GM11168 (cell line): ENCODE measurements around the gene ADGRG7.

Experiments
- in situ Hi-C: fragments of 300-500 bp; cut with MboI; formaldehyde crosslinking; loops from one replicate; pipeline ENCODE4 v1.12.0; 2022; ENCODE audit warnings: low sequenced_read_pairs; ENCODE audit not compliant: unreplicated experiment

The ADGRG7 gene

DNA sequence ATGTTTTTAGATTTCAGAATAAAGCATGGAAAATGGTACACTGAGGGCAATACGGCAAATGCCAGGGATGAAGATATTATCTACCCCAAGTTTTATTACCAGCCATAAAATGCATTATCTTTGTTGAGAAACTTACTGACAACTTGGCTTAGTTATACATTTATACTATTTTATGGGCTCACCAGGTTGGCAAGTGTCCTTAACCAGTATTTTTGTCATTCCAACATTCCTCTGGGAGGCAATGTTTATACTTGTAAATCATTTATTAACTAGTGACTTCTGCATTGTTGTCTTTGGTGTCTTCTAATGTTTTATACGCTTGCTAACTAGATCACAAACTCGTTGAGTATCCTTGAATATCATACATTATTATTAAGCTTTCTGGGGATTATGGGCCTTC lies 18.0 kb upstream of the ADGRG7 start:
- in situ Hi-C loops, result no loop called here

DNA sequence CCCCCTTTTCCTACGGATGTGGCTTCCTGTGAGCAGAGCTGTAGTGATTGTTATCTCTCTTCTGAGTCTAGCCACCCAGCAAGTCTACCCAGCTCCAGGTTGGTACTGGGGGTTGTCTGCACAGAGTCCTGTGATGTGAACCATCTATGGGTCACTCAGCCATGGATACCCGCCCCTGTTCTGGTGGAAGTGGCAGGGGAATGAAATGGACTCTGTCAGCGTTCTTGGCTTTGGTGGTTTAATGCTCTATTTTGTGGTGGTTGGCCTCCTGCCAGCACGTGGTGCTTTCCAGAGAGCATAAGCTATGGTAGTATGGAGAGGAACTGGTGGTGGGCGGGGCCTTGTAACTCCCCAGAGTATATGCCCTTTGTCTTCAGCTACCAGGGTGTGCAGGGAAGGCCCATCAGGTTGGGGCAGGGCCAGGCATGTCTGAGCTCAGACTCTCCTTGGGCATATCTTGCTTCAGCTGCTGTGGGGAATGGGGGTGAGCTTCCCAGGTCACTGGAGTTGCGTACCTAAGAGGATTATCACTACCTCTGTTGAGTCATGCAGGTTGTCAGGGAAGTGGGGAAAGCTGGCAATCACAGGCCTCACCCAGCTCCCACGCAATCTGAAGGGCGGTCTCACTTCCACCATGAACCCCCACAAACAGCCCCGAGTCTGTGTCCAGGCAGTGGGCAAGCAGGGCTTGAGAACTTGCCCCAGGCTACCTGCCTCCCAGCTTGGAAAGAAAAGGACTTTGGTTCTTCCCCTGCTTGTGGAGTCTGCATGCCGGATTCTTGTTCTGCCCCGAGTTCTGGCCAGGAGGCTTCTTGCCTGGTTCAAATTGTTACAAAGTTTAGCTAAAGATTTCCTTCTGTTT lies 9.0 kb upstream of the ADGRG7 start:
- in situ Hi-C loops, result no loop called here

DNA sequence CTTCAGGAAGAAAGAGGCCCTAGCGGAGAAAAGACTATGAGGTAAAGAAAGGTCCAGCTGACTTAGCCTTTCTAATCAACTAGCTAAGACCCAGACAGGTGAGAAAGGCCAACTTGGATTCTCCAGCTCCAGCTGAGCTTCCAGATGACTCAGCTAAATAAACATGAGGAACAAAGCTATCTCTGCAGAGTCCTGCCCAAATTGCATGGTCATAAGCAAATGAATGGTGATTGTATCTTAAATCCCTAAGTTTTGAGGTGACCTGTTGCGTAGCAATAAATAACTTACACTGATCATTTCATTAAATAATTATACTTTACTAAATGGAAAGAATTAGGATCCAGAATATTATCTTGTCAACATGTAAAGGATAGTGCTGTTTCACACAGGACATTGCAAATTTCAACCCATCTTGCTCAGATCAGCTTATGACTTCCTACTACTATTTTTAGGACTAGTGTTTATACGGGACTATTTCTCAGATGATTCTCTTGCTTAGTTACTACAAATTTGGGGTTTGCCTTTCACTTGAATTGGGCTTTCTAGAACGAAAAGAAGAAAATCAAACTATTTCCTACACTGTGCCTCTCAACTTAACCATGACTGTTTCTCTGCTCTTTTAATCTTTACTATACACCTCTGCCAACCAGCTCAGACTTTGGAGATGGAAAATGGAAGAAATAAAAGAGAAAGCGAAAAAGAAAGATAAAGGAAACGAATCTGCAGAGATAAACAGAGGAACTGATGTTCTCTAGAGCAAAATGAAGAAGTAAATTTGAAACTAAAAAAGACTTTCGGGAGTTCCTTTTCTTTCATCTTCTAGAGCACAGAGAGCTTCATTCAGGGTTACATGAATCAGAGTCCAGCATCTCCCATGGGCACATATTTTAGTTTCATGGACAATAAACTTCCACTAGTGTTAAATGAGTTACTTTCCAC lies 6.6 kb upstream of the ADGRG7 start:
- in situ Hi-C loops, result no loop called here

DNA sequence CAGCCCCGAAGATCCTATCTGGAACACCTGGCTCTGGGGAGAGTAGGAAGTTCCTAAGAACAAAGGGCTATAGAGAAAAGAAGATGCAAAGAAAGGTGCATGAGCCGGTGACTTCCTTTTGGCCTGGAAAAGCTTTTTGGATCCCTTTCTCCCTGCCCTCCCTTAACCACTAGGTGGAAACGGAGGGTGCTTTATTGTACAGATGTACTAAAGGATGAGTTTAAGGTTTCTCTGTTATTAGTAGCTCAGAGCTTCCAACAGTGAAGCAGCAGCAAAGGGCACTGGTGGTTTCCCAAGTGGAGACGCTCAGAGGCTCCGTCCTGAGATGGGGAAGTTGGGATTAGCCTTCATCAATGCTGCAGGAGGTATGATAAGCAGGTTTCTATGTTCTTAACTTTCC lies 5.9 kb upstream of the ADGRG7 start:
- in situ Hi-C loops, result no loop called here

DNA sequence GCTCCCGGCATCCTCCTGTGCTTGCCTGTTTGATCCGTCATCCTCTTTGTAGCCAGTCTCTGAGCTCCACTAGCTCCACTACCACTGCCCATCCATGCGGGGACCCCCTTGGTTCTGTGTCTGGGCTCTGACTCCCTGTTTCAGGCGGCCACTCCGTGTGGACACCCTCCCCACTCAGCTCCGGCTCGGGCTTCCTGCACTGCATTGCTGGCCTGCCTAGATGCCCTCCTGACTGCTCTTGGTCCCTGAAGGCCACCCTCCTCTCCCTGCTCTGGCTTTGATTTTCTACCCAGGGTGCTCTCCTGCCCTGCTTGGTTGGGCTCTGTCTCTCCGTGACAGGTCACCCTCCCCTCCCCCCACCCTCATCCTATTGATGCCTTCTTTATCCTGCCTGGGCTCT lies 4.0 kb upstream of the ADGRG7 start:
- in situ Hi-C loops, result no loop called here

DNA sequence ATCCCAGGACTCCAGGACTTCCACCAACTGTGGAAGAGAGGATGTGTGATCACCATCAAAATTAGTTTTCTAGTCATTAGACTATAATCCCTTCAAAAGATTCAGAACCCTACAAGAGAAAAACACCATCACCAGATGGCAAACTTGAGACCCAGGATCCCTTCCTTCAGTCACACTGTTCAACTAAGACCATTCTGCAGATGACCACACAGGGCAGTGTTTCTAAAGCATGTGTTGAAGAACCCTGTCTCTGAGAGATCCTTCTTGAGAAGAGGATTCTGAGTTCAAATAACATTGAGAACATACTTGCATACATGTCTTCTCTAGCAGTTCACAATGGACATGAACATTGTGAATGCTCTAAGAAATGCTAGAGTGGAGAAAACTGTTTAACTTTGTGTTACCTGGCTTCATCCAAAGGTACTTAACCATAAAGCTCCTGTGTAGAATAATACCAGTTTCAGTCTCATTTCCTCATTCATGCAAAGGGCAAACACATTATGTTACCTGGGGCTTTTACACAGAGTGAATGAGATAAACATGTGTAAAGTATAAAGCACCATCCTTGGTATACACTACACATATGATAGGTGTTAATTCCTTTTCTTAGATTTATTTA lies 2.4 kb upstream of the ADGRG7 start:
- in situ Hi-C loops, result no loop called here

DNA sequence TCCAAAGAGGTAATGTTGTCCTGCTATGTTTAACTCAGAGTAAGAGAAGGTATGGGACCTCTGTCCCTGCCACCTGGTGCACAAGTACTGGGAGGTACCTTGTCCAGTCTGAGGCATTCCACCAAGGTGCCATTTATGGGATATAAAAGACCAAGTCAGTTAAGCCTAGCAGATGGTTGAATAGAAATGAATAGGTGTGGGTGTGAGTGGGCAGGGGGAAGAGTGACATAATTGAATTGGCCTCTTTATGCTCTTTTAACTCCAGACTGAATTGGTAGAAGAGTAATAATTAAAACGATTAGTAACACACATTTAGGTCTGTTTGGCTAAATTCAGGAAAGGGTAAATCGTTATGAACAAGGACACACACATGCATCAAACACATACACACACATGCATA lies 562 bp downstream of the ADGRG7 start:
- in situ Hi-C loops, result no loop called here

DNA sequence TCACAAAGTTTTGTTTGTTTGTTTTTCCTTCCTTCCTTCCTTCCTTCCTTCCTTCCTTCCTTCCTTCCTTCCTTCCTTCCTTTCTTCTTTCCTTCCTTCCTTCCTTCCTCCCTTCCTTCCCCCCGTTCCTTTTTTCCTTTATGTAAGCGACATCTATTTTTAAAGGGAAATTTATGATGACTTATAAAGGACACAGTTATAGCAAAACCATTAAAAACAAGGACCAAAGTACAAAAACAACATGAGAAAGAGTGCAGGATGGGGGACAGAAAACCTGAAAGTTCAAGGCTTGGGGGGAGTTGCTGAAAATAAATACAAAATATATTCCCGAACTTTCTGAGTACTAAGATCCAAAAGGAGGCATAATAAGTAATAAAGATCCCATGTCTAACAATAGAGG lies 1.8 kb downstream of the ADGRG7 start:
- in situ Hi-C loops, result no loop called here

DNA sequence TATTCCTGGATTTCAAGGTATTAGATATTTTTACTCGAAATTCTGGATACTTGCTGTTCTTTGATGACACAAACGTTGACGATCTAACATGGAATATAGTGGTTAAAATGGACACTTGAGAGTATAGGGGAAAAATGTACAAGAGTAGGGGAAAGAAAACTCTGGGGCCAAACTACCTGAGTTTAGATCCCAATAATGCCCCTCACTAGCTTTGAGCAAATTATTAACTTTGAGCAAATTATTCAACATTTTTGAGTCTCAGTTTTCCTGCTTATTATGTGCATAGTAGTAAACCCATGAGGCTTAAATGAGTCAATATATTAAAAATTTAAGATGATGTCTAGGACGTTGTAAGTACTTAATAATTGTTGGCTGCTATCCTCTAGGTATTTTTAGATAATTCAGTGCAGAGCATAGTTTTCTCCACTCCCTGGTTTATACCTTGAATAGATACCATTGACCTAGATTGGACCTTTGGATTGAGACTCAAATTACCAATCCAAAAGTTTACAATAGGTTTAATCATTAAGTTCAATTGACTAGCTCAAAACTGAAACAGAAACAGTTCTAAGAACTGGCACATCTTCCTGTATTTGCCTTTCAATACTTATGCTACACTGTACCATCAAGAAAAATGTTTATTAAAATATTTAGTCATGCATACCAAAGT lies 4.5 kb downstream of the ADGRG7 start:
- in situ Hi-C loops, result no loop called here

DNA sequence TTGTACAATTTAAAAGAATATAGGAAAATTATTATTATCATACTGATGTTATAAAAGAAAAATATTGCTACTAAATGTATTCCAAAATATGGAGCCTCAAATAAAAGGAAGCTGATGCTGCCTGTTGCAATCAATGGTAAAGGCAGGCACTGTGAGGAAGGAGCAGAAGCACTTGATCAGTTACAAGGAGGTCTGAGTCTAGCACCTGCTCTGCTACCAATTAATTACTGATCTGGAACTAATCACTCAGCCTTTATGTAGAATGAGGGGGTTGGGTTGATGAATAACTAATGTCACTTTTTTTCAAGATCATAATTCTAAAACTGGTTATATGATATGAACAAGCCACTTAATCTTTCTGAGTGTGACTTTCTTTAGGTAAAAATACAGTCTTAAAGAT lies 5.5 kb downstream of the ADGRG7 start:
- in situ Hi-C loops, result no loop called here

DNA sequence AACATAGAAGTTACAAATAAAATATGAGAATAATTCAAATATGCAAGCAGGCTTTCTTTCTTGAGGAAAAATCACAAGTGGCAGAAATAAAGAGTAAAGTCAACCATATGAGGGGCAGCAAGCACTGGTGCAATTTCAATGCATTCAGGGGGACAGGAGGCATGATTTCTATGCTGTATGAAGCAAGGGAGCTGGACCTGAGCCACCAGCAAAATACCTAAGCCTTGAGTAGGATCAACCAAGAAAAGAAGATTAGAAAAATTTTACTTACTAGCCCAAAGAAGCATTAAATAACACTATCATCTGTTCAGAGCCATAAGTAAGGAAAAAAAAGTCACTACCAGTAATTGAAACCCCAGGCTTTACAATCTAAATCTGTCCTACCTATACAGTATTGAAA lies 6.3 kb downstream of the ADGRG7 start:
- in situ Hi-C loops, result no loop called here

DNA sequence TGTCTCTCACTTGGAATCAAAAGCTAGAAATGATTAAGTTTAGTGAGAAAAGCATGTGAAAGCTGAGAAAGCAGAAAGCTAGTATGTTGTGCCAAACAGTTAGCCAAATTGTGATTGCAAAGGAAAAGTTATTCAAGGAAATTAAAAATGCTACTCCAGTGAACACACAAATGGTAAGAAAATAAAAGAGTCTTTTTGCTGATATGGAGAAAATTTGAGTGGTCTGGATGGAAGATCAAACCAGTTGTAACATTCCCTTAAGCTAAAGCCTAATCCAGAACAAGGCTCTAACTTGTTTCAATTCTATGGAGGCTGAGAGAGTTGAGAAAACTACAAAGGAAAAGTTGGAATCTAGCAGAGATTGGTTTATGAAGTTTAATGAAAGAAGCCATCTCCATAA lies 11.8 kb downstream of the ADGRG7 start:
- in situ Hi-C loops, result no loop called here

DNA sequence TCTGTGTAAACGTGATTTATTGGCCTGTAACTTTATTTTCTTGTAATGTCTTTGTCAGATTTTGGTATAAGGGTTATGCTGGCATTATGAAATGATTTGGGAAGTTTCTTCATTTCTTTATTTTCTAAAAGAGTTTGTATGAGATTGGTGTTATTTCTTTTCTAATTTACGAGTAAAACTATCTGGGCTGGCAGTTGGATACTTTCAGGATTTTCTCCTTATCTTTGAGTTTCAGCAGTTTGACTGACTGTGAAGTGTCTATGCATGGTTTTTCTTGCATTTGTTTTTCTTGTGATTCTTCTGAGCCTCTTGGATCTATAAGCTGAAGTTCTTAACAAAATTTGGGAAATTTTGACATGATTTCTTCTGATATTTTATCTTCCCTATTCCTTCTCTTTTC lies 18.1 kb downstream of the ADGRG7 start:
- in situ Hi-C loops, result no loop called here

DNA sequence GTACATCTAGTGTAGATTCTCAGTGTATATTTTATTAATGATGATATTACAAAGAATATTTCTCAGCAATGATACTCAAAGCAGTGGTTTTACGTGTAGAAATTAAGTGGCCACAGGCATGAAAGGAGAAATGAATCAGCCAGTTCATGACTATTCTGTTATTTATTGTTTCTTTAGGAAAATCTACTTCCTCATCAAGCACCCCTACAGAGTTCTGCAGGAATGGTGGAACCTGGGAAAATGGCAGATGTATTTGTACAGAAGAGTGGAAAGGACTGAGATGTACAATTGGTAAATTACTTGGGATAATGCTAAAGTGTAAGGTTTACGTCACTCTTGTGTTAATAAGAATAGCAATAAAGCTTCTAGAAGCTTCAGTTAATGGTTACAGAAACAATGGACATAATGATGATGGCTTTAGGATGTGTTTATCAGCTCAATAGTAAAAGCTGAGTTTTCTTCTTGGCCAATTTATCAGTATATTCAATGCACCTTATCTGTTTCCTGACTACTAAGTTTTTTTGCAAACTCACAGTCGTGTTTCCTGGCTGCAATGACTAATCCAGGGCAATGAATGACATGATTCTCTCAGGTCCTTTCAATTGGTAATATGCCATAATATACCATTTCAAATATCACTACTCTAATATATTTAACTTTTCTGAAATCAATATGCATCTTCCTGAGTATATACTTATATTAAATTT lies 20.2 kb downstream of the ADGRG7 start:
- in situ Hi-C loops, result no loop called here

DNA sequence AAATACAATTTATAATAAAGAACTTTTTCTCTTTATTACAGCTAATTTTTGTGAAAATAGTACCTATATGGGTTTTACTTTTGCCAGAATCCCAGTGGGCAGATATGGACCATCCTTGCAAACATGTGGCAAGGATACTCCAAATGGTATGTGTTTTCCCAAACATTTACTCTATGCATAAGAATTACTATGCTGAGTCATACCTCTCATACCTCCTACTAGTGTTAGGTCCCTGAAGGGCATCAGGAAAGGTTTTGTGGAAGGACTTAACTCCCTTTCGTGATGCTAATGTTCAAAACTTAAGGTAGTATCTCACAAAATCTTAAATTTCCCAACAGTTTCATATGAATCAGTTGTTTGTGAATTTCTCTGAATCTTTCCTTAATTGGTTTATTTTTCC lies 21.3 kb downstream of the ADGRG7 start:
- in situ Hi-C loops, result no loop called here

DNA sequence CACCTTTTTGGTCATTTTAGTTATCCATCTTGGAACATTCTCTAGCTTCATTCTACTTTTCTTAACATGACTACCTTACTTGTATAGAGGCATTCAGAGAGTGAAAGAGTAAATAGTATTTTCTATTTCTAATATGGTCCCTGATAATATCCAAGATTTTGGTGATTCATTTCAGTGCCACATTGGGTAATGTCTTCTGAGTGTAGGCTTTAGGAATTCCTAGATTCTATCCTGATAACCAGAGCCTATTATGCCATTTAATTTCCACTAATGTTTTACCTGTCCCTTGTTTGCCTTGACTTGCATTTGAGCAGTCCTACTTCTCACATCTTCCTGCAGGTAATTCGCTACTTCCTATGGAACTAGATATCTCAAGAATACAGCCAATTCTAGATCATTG lies 21.8 kb downstream of the ADGRG7 start:
- in situ Hi-C loops, result no loop called here

DNA sequence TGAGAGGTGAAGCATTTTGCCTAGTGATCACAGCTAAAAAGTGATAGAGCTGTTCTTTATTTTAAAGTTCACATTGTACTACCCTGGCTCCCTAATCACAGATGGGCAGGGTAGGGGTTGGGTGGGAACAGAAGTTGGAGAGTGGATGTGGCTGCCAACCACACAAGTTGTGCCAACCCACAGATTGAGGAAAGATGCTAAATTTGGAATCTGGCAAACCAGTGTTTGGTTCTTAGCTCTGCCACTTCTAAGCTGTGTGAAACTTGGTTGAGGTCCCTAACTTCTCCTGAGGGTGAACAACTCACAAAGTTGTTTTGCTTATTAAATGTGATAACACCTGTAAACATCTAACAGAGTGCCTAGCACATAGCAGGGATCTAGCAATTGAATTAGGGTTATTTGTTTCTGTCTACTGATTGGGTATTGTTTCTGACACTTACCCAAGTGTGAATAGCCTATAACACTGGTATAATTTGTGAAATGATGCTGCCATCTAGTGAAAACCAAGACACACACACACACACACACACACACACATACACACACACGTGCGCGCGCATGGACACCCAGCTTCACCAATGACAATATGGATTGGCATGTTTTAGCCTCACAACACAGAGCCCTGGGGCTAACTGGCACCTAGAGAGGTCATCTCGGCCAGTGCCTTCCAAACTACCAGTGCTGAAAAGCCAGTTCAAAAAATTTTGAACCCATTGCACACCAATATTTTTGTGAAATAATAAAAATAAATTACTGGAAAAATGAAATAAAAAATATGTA lies 25.3 kb downstream of the ADGRG7 start:
- in situ Hi-C loops, result no loop called here

DNA sequence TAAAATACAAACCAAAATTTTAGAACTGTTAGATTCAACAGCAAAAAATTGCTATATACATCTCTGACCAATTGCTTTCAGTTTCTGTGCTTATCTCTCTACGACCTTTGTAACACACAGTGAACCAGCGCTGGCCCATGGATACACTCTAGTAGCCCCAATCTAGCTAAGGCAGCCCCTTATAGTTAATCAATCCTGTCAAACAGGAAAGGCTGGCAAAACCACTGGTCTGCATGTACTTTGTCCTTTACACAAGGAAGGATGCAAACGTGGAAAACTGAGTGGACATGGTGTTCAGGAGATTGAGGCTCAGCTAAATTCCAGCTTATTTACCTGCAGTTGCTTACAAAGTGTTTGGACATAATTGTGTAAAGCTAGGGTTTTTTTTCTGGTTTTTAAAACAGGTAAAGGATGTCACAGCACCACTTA lies 25.9 kb downstream of the ADGRG7 start:
- in situ Hi-C loops, result no loop called here

DNA sequence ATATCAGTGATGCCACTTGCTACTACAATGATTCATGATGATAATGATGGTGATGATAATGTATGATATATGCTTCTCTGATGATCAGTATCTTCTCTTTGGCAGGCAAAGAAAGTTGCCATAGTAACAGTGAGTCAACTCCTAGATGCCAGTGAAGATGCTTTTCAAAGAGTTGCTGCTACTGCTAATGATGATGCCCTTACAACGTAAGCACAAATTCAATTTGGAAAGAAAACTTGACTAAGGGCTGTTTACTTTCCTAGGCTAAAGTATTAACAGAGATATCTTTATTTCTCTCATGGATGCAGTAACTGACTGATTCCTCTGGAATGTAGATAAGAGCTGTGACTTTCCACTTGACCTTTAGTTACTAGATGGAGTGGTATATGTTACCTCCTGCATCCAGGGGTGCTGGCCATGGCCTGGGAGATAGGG lies 27.8 kb downstream of the ADGRG7 start:
- in situ Hi-C loops, result no loop called here
